Measurements from ENCODE around the gene MCTP1. TPM values are rescaled to one million over a fixed set of nuclear protein-coding genes. Genes with fewer than 3 reads are reported as not detected.

The MCTP1 gene
- total and polyA plus RNA-seq, 2 of the 8 experiments (the other 6 are each of a cell fraction or from before 2014, with no cell fraction given), result 0.56 to 3.4 TPM

- H4K8ac ChIP-seq (ENCODE audit: extremely low read depth, insufficient read depth, low read length), result no peak overlapping the region
- no peaks in the 10 kb centered on the region for H3K23me2 ChIP-seq (ENCODE audit: low read depth, low read length)
- DNase-seq (ENCODE audit: low read depth in 1 of 2, low spot score in 2 of 2), result no peak
- H3K36me3 ChIP-seq (ENCODE audit: control insufficient read depth in 2 of 4, insufficient read depth in 4 of 4, low read length in 3 of 4), result no peaks in the 10 kb centered on the region
- no peak overlapping the region for H2BK12ac ChIP-seq (ENCODE audit: low read depth, low read length)
- no peak overlapping the region for H4K91ac ChIP-seq (replicated peaks; ENCODE audit: insufficient read length, low read length)
- H2AFZ ChIP-seq (ENCODE audit: low read length), result no peak overlapping the region
- H2BK5ac ChIP-seq (ENCODE audit: low read depth, low read length), result no peak overlapping the region
- no peak overlapping the region for H3K9ac ChIP-seq (replicated peaks in 1 of 4; ENCODE audit: extremely low read depth in 1 of 4, low read depth in 3 of 4, low read length in 3 of 4)
- no peak overlapping the region for H4K5ac ChIP-seq (ENCODE audit: insufficient read length, low read depth, low read length)
- H3K27me3 ChIP-seq (replicated peaks in 1 of 4; ENCODE audit: control insufficient read depth in 3 of 4, extremely low read depth in 1 of 4, insufficient read depth in 3 of 4, low read length in 3 of 4), result no peaks in the 10 kb centered on the region
- no peak overlapping the region for H3K56ac ChIP-seq (replicated peaks; ENCODE audit: insufficient read length, low read depth, low read length)
- no peak overlapping the region for H3K27ac ChIP-seq (ENCODE audit: low read depth, low read length)
- no peak overlapping the region for H2AK5ac ChIP-seq (ENCODE audit: low read depth, low read length)
- no peak overlapping the region for H2BK20ac ChIP-seq (ENCODE audit: low read length)
- no peaks in the 10 kb centered on the region for H4K20me1 ChIP-seq (replicated peaks in 1 of 2; ENCODE audit: control insufficient read depth in 1 of 2, insufficient read depth in 2 of 2, low read length in 2 of 2)
- ChIA-PET CTCF (ENCODE audit: partially characterized antibody) (no interaction called here), POLR2A (ENCODE audit: partially characterized antibody) (no interaction called here)
- H3K18ac ChIP-seq (ENCODE audit: extremely low read depth, low read length), result no peak overlapping the region
- H3K79me2 ChIP-seq (ENCODE audit: control insufficient read depth in 1 of 2, insufficient read depth in 2 of 2, low read length in 2 of 2), result no peaks in the 10 kb centered on the region
- no peak overlapping the region for H3K4me2 ChIP-seq (ENCODE audit: insufficient read depth in 1 of 2, low read depth in 2 of 2, low read length in 2 of 2)
- H3K14ac ChIP-seq (ENCODE audit: insufficient read length), result no peak overlapping the region
- FAIRE-seq, result no peak
- 90% methylated on average over 3 of the region's 3 CpGs; no CpG with 5 or more reads in 1 of the 2 experiments for WGBS, 2 experiments (ENCODE audit: extremely low coverage in 1 of 2, insufficient coverage in 1 of 2, insufficient read length in 1 of 2, insufficient replicate concordance in 2 of 2, low coverage in 1 of 2, low lambda C conversion rate in 2 of 2, missing lambda C conversion rate in 1 of 2)
- H3K4ac ChIP-seq (replicated peaks; ENCODE audit: insufficient read length, low read depth, low read length), result no peak overlapping the region
- H2BK15ac ChIP-seq (ENCODE audit: low read length), result no peak overlapping the region
- H3K79me1 ChIP-seq (ENCODE audit: low read depth, low read length), result no peaks in the 10 kb centered on the region
- no peak overlapping the region for H2BK120ac ChIP-seq (replicated peaks; ENCODE audit: low read depth, low read length)
- H3K9me3 ChIP-seq (ENCODE audit: insufficient read depth in 2 of 2, low read depth in 1 of 2, low read length in 1 of 2), result no peaks in the 10 kb centered on the region
- no peaks in the 10 kb centered on the region; a peak in 1 of 7 replicates for H3K4me1 ChIP-seq (replicated peaks in 1 of 4; ENCODE audit: control insufficient read depth in 3 of 4, insufficient read depth in 4 of 4, low read length in 3 of 4)
- no peak overlapping the region for H3K23ac ChIP-seq (ENCODE audit: insufficient read length)
- no peak overlapping the region for H3K4me3 ChIP-seq (ENCODE audit: extremely low read depth in 1 of 4, insufficient read depth in 2 of 4, low read depth in 3 of 4, low read length in 4 of 4)
- TF ChIP-seq RNF2 (IDR thresholded peaks at IDR 0.05; ENCODE audit: borderline replicate concordance, low read depth, low read length, missing control alignments, poor library complexity, severe bottlenecking) (no peak), CTCF (IDR thresholded peaks at IDR 0.05; ENCODE audit: control extremely low read depth in 1 of 3, insufficient read depth in 1 of 3, low read depth in 1 of 3, low read length in 3 of 3) (no peak), HDAC6 (IDR thresholded peaks at IDR 0.05; ENCODE audit: low read depth, low read length) (no peak), ATF2 (IDR thresholded peaks at IDR 0.05; ENCODE audit: low read length) (no peak), SUZ12 (IDR thresholded peaks at IDR 0.05; ENCODE audit: low read length) (no peak), JUN (IDR thresholded peaks at IDR 0.05; ENCODE audit: low read depth, low read length) (no peak), SP1 (IDR thresholded peaks at IDR 0.05; ENCODE audit: low read depth, low read length) (no peak), POU5F1 (IDR thresholded peaks at IDR 0.05; ENCODE audit: low read depth, low read length) (no peak), KDM4A (IDR thresholded peaks at IDR 0.05; ENCODE audit: low read depth, low read length, severe bottlenecking) (no peak), KDM1A (IDR thresholded peaks at IDR 0.05; ENCODE audit: borderline replicate concordance, low read length) (no peak)
These were observed 47.3 kb upstream of the MCTP1 start for GRCh38 chr5:95332158-95332557.

Data from H1 (cell line).